H1 (cell line): ENCODE results near the gene DCTN2. TPM values are rescaled to one million over a fixed set of nuclear protein-coding genes. Genes with fewer than 3 reads are reported as not detected.
A peak's percentile ranks its signal among the peaks of the same experiment; 100 is the strongest.

Experiments
- CTCF ChIA-PET: fragments of 300-600 bp; sonication (Branson Sonifier 250); formaldehyde crosslinking; loops from one replicate; lab custom pipeline; 2021; ENCODE audit not compliant: partially characterized antibody; lab: Charles Lee
- POLR2A ChIA-PET: fragments of 300-600 bp; sonication (Branson Sonifier 250); formaldehyde crosslinking; loops from one replicate; lab custom pipeline; 2021; ENCODE audit warnings: inconsistent platforms; ENCODE audit not compliant: partially characterized antibody; lab: Charles Lee
- DNase-seq, 2 experiments: peaks; one replicate each; pipeline versions ENCODE4 v3.0.0 to v3.0.0-alpha.2; 2010 to 2022; ENCODE audit warnings: low spot score in 2 of 2, low read depth in 1 of 2, mixed read lengths in 1 of 2
- FAIRE-seq: peaks from 2 replicates; lab custom pipeline; 2011; peaks lifted over from hg19 to GRCh38; lab: Jason Lieb, UNC
- H2AFZ ChIP-seq: 2 replicates; pipeline ENCODE4 v1.8.1; 2012; ENCODE audit warnings: low read length, inconsistent platforms
- H2AK5ac ChIP-seq: 2 replicates; pipeline ENCODE4 v1.6.1; 2013; ENCODE audit warnings: low read depth, low read length
- H2BK120ac ChIP-seq: replicated peaks from 2 replicates; pipeline ENCODE3; 2013; ENCODE audit warnings: low read depth, low read length, inconsistent platforms
- H2BK12ac ChIP-seq: 2 replicates; pipeline ENCODE4 v1.6.1; 2013; ENCODE audit warnings: low read depth, low read length
- H2BK15ac ChIP-seq: 2 replicates; pipeline ENCODE4 v1.6.1; 2013; ENCODE audit warnings: low read length
- H2BK20ac ChIP-seq: 2 replicates; pipeline ENCODE4 v1.6.1; 2013; ENCODE audit warnings: low read length
- H2BK5ac ChIP-seq: 2 replicates; pipeline ENCODE4 v1.6.1; 2013; ENCODE audit warnings: low read depth, low read length
- H3K14ac ChIP-seq: 2 replicates; pipeline ENCODE4 v1.6.1; 2013; ENCODE audit warnings: inconsistent platforms; ENCODE audit not compliant: insufficient read length
- H3K18ac ChIP-seq: 2 replicates; pipeline ENCODE4 v1.6.1; 2013; ENCODE audit warnings: low read length; ENCODE audit errors: extremely low read depth
- H3K23ac ChIP-seq: 2 replicates; pipeline ENCODE4 v1.6.1; 2013; ENCODE audit warnings: inconsistent platforms; ENCODE audit not compliant: insufficient read length
- H3K23me2 ChIP-seq: 2 replicates; pipeline ENCODE4 v1.6.1; 2013; ENCODE audit warnings: low read depth, low read length
- H3K27ac ChIP-seq: 2 replicates; pipeline ENCODE4 v1.6.1; 2011; ENCODE audit warnings: low read depth, low read length, inconsistent platforms
- H3K27me3 ChIP-seq, 4 experiments: replicated peaks in 1 of 4; 1 replicate in 1 of 4; 2 replicates in 3 of 4; pipeline versions ENCODE4 v1.6.1 to v1.8.1; 2011 to 2013; ENCODE audit warnings: low read length in 3 of 4, mild to moderate bottlenecking in 3 of 4, inconsistent platforms in 2 of 4, mixed read lengths in 2 of 4, moderate library complexity in 1 of 4; ENCODE audit not compliant: control insufficient read depth in 3 of 4, insufficient read depth in 3 of 4; ENCODE audit errors: extremely low read depth in 1 of 4
- H3K36me3 ChIP-seq, 4 experiments: 2 replicates each; pipeline versions ENCODE4 v1.6.1 to v1.8.1; 2011 to 2013; ENCODE audit warnings: mild to moderate bottlenecking in 4 of 4, low read length in 3 of 4, moderate library complexity in 2 of 4, control low read depth in 1 of 4, inconsistent platforms in 1 of 4; ENCODE audit not compliant: insufficient read depth in 4 of 4, control insufficient read depth in 2 of 4
- H3K4ac ChIP-seq: replicated peaks from 2 replicates; pipeline ENCODE3; 2013; ENCODE audit warnings: low read length, low read depth, mixed read lengths, inconsistent platforms; ENCODE audit not compliant: insufficient read length
- H3K4me1 ChIP-seq, 4 experiments: replicated peaks in 1 of 4; 1 replicate in 1 of 4; 2 replicates in 3 of 4; pipeline versions ENCODE4 v1.6.1 to v1.8.1; 2011 to 2013; ENCODE audit warnings: low read length in 3 of 4, inconsistent platforms in 2 of 4, mixed read lengths in 1 of 4; ENCODE audit not compliant: insufficient read depth in 4 of 4, control insufficient read depth in 3 of 4
- H3K4me2 ChIP-seq, 2 experiments: 2 replicates each; pipeline versions ENCODE4 v1.6.1 to v1.8.1; 2011 to 2013; ENCODE audit warnings: low read depth in 2 of 2, low read length in 2 of 2, control low read depth in 1 of 2, inconsistent platforms in 1 of 2, mild to moderate bottlenecking in 1 of 2; ENCODE audit not compliant: insufficient read depth in 1 of 2
- H3K4me3 ChIP-seq, 4 experiments: fragments of 200-600, 300-600 bp in 1 of 4; sonication (generic), shearing (Covaris generic), sonication (Bioruptor Twin) in 1 of 4; 2 replicates each; pipeline versions ENCODE4 v1.5.1 to v1.8.1; 2011 to 2016; ENCODE audit warnings: low read length in 4 of 4, low read depth in 3 of 4, control low read depth in 2 of 4, inconsistent platforms in 2 of 4, mild to moderate bottlenecking in 2 of 4, mixed read lengths in 1 of 4, moderate library complexity in 1 of 4; ENCODE audit not compliant: insufficient read depth in 2 of 4; ENCODE audit errors: extremely low read depth in 1 of 4
- H3K56ac ChIP-seq: replicated peaks from 2 replicates; pipeline ENCODE3; 2013; ENCODE audit warnings: low read depth, mild to moderate bottlenecking, mixed read lengths, low read length, inconsistent platforms; ENCODE audit not compliant: insufficient read length
- H3K79me1 ChIP-seq: 2 replicates; pipeline ENCODE4 v1.6.1; 2013; ENCODE audit warnings: low read depth, low read length, control low read depth
- H3K79me2 ChIP-seq, 2 experiments: 2 replicates each; pipeline versions ENCODE4 v1.6.1 to v1.8.1; 2012 to 2013; ENCODE audit warnings: low read length in 2 of 2, mild to moderate bottlenecking in 2 of 2, inconsistent platforms in 1 of 2; ENCODE audit not compliant: insufficient read depth in 2 of 2, control insufficient read depth in 1 of 2
- H3K9ac ChIP-seq, 4 experiments: replicated peaks in 1 of 4; 1 replicate in 1 of 4; 2 replicates in 3 of 4; pipeline versions ENCODE4 v1.6.1 to v1.8.1; 2011 to 2013; ENCODE audit warnings: low read depth in 3 of 4, low read length in 3 of 4, control low read depth in 2 of 4, mild to moderate bottlenecking in 2 of 4, moderate library complexity in 2 of 4, inconsistent platforms in 1 of 4; ENCODE audit errors: extremely low read depth in 1 of 4
- H3K9me3 ChIP-seq, 2 experiments: 2 replicates each; pipeline versions ENCODE4 v1.6.1 to v1.8.1; 2012 to 2013; ENCODE audit warnings: mild to moderate bottlenecking in 2 of 2, moderate library complexity in 2 of 2, control low read depth in 1 of 2, inconsistent platforms in 1 of 2, low read depth in 1 of 2, low read length in 1 of 2, mixed read lengths in 1 of 2; ENCODE audit not compliant: insufficient read depth in 2 of 2
- H4K20me1 ChIP-seq, 2 experiments: replicated peaks in 1 of 2; 2 replicates each; pipeline versions ENCODE3 to v1.8.1; 2011 to 2013; ENCODE audit warnings: inconsistent platforms in 2 of 2, low read length in 2 of 2, mild to moderate bottlenecking in 1 of 2; ENCODE audit not compliant: insufficient read depth in 2 of 2, control insufficient read depth in 1 of 2
- H4K5ac ChIP-seq: 2 replicates; pipeline ENCODE4 v1.6.1; 2013; ENCODE audit warnings: low read length, low read depth, mixed read lengths, inconsistent platforms; ENCODE audit not compliant: insufficient read length
- H4K8ac ChIP-seq: 2 replicates; pipeline ENCODE4 v1.8.0; 2013; ENCODE audit warnings: mild to moderate bottlenecking, moderate library complexity, low read length, inconsistent platforms; ENCODE audit not compliant: insufficient read depth; ENCODE audit errors: extremely low read depth
- H4K91ac ChIP-seq: replicated peaks from 2 replicates; pipeline ENCODE3; 2013; ENCODE audit warnings: low read length, mixed read lengths, inconsistent platforms; ENCODE audit not compliant: insufficient read length
- BACH1 ChIP-seq: IDR thresholded peaks from 2 replicates; pipeline ENCODE4 v1.6.1; 2012; ENCODE audit warnings: low read length, improper control_type of control experiment
- BRCA1 ChIP-seq: IDR thresholded peaks from 2 replicates; pipeline ENCODE4 v1.6.1; 2012; ENCODE audit warnings: low read depth, low read length, improper control_type of control experiment
- CHD2 ChIP-seq: IDR thresholded peaks from 2 replicates; pipeline ENCODE4 v1.6.1; 2012; ENCODE audit warnings: low read length, improper control_type of control experiment
- E2F6 ChIP-seq: IDR thresholded peaks from 2 replicates; pipeline ENCODE4 v1.6.1; 2012; ENCODE audit warnings: inconsistent platforms
- EGR1 ChIP-seq: IDR thresholded peaks from 2 replicates; pipeline ENCODE4 v1.6.1; 2011; ENCODE audit warnings: low read depth, low read length, borderline replicate concordance
- KDM5A ChIP-seq: fragments of 200-600 bp; IDR thresholded peaks from 2 replicates; pipeline ENCODE4 v1.7.1; 2012; ENCODE audit warnings: mild to moderate bottlenecking, low read length, inconsistent platforms, mixed read lengths
- MAFK ChIP-seq: IDR thresholded peaks from 2 replicates; pipeline ENCODE4 v1.6.1; 2012; ENCODE audit warnings: low read depth, mild to moderate bottlenecking, improper control_type of control experiment, low read length
- SAP30 ChIP-seq: fragments of 300-600 bp; sonication (generic); IDR thresholded peaks from 2 replicates; pipeline ENCODE4 v1.7.1; 2012; ENCODE audit warnings: low read length, moderate library complexity, mild to moderate bottlenecking, inconsistent platforms; ENCODE audit not compliant: insufficient read depth, insufficient replicate concordance
- SP1 ChIP-seq: IDR thresholded peaks from 2 replicates; pipeline ENCODE4 v1.6.1; 2011; ENCODE audit warnings: low read depth, low read length
- SP2 ChIP-seq: IDR thresholded peaks from 2 replicates; pipeline ENCODE4 v1.6.1; 2012; ENCODE audit warnings: mild to moderate bottlenecking, low read length, inconsistent platforms
- YY1 ChIP-seq: IDR thresholded peaks from 2 replicates; pipeline ENCODE4 v1.6.1; 2011; ENCODE audit warnings: low read depth, mild to moderate bottlenecking, low read length
- ZNF274 ChIP-seq: IDR thresholded peaks from 2 replicates; pipeline ENCODE4 v1.7.0; 2012; ENCODE audit warnings: low read length, borderline replicate concordance; ENCODE audit errors: extremely low read depth
- WGBS, 2 experiments: shearing (Covaris generic) in 1 of 2; methylation state at CpG; one replicate each; pipeline versions ENCODE4 v1.1.6 to v1.1.7; 2013 to 2015; ENCODE audit warnings: low lambda C conversion rate in 2 of 2, mixed read lengths in 2 of 2, inconsistent platforms in 1 of 2, low coverage in 1 of 2, missing lambda C conversion rate in 1 of 2; ENCODE audit not compliant: insufficient replicate concordance in 2 of 2, insufficient coverage in 1 of 2, insufficient read length in 1 of 2; ENCODE audit errors: extremely low coverage in 1 of 2, missing lambda C conversion rate in 1 of 2; 5-methylcytosine and 5-hydroxymethylcytosine counted together
- polyA plus RNA-seq, 7 experiments: library from polyadenylated mRNA; depleted of rRNA in 3 of 7; stranded (reverse) in 5 of 7; unstranded in 2 of 7; fragments of >200 nt in 5 of 7; fragments of 200-250 nt in 2 of 7; gene quantifications; 1 replicate in 5 of 7; 2 replicates in 1 of 7; 4 replicates in 1 of 7; pipeline versions ENCODE4 v1.2.1 to v1.2.3, GENCODE V29; 2011 to 2013; ENCODE audit warnings: missing spikeins in 2 of 7, mixed read lengths in 2 of 7
- total RNA-seq: library from RNA; stranded (reverse); fragmentation: NEBNext Ultra II Directional; extraction: Animal tissue kit (Norgen Biotek cat#: 25700); gene quantifications from 2 replicates; pipeline ENCODE4 v1.2.1, GENCODE V29; 2021

The DCTN2 gene
- total and polyA plus RNA-seq, 2 of the 8 experiments (the other 6 are each of a cell fraction or from before 2014, with no cell fraction given) = 90.3 to 91.9 TPM

DNA sequence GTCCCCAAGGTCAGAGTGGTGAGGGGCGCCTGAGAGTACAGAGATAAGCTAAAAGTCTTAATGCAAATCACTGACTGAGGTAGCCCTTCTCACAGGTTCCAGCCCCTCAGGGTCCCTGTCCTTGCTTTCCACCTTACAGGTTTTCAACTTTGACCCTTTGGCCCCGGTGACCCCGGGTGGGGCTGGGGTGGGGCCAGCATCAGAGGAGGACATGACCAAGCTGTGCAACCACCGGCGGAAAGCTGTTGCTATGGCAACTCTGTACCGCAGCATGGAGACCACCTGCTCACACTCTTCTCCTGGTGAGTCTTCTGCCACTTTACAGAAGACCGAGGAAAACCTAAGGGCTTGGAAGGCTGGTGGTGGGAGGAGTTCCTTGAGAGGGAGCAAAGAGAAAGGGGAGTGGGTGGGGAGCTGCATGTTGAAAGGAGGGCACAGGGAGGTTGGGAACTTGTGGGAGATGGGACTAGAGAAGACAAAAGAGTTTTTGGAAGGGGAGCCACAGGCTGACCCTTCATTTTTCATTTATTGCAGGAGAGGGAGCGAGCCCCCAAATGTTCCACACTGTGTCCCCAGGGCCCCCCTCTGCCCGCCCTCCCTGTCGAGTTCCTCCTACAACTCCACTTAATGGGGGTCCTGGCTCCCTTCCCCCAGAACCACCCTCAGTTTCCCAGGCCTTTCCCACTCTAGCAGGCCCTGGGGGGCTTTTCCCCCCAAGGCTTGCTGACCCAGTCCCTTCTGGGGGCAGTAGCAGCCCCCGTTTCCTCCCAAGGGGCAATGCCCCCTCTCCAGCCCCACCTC lies 22.0 kb downstream of the DCTN2 start:
- Histone ChIP-seq H4K91ac (no peak overlapping the region), H2AK5ac (no peak overlapping the region), H4K8ac (peak overlapping the region; percentile 5; the same call in 1 of the 2 replicates), H2BK120ac (no peak overlapping the region), H2BK5ac (no peak overlapping the region), H3K23ac (no peak overlapping the region), H3K56ac (no peak overlapping the region), H3K27me3 (no peaks in the 10 kb centered on the region), H3K27ac (no peak overlapping the region), H3K36me3 (peaks cover 2 to 40% (median 11%) of the 10 kb centered on the region in 4 experiments; a peak in 6 of 8 replicates), H3K79me2 (peaks cover 0 to 9% of the 10 kb centered on the region in 2 experiments; a peak in 1 of 4 replicates), H2BK12ac (no peak overlapping the region), H3K18ac (no peak overlapping the region), H3K14ac (no peak overlapping the region), H4K5ac (no peak overlapping the region), H2AFZ (no peak overlapping the region), H3K23me2 (peaks cover 11% of the 10 kb centered on the region), H2BK15ac (no peak overlapping the region), H3K4me1 (peaks cover 8 to 18% (median 10%) of the 10 kb centered on the region in 4 experiments), H3K79me1 (no peaks in the 10 kb centered on the region; the same call in 1 of the 2 replicates), H3K9me3 (no peaks in the 10 kb centered on the region), H4K20me1 (peaks cover 2 to 13% of the 10 kb centered on the region in 2 experiments), H3K4me2 (no peak overlapping the region; a peak in 1 of 4 replicates), H3K4me3 (no peak overlapping the region), H2BK20ac (no peak overlapping the region), H3K9ac (no peak overlapping the region), H3K4ac (no peak overlapping the region)
- 82% methylated on average over 10 of the region's 11 CpGs; no CpG with 5 or more reads in 1 of the 2 experiments for WGBS, 2 experiments
- ChIA-PET POLR2A (interaction anchor here (0.6 to 7.3 kb wide), 21 partner anchors 7 to 225 kb away, joined by 3 to 56 read pairs (median 6); partner anchors contain the start of genes DCTN2, OS9 and PIP4K2C), CTCF (interaction anchor here (0.8 to 4.8 kb wide), 11 partner anchors 8 to 100 kb away, joined by 3 to 29 read pairs (median 4); no protein-coding TSS in a partner anchor)
- DNase-seq = no peak
- no peak for FAIRE-seq
- no peak for TF ChIP-seq ZNF274
- TF ChIP-seq E2F6 = no peak
- TF ChIP-seq CHD2 = no peak
- TF ChIP-seq YY1 = no peak
- no peak for TF ChIP-seq MAFK
- no peak for TF ChIP-seq SAP30
- no peak for TF ChIP-seq BACH1
- no peak for TF ChIP-seq SP2
- TF ChIP-seq BRCA1 = no peak
- no peak for TF ChIP-seq KDM5A
- no peak for TF ChIP-seq SP1
- no peak for TF ChIP-seq EGR1
